DND-41 (cell line): Measurements from ENCODE around the gene JUNB.
"Not testable (repeated sequence)": the region's sequence is repeated elsewhere in the genome, so short reads cannot be mapped to it uniquely, and the experiment has no call there.

Experiments
- CTCF ChIP-seq: IDR thresholded peaks from 2 replicates; pipeline ENCODE4 v1.5.1; 2012; ENCODE audit warnings: borderline replicate concordance, low read length, moderate library complexity, mild to moderate bottlenecking; ENCODE audit not compliant: poor library complexity, severe bottlenecking; ENCODE audit errors: extremely low read depth
- EZH2 ChIP-seq: IDR thresholded peaks from 3 replicates; pipeline ENCODE4 v1.6.1; 2012; ENCODE audit warnings: borderline replicate concordance, low read depth, mild to moderate bottlenecking, moderate library complexity, low read length, inconsistent platforms; ENCODE audit not compliant: severe bottlenecking

- TF ChIP-seq CTCF, EZH2: not testable (repeated sequence)
Observed at GRCh38 chr19:12797607-12798006, 6.3 kb downstream of the JUNB start.
